ENCODE measurements around the gene PDE8A. TPM values are rescaled to one million over a fixed set of nuclear protein-coding genes. Genes with fewer than 3 reads are reported as not detected.

The PDE8A gene
- total and polyA plus RNA-seq, 12 donors = 10.9 to 46.7 (median 17.4) TPM

DNA sequence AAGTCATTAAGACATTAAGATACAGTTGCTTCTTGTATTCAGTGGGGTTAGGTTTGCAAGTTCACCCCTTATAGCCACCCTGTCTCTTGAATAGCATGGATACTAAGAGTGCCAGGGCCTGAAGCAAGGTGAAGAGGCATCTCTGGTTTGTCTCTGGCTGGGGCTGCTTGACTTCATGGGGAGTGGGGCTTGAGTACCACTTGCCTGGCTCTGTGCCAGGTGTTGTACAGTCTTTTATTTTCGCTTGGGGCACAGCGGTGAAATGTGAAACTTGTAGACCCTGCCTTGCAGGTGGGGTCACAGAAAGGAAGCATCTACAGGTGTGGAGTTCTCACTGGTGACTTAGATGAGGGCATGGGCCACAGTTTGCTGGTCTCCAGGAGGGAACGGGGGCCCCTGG is 152.1 kb downstream of the PDE8A start:
- ATAC-seq (no peak), DNase-seq (no peak)
- H3K4me3 ChIP-seq = no peak overlapping the region
- H3K36me3 ChIP-seq = peaks cover 0 to 96% (median 37%) of the 10 kb centered on the region in 9 donors
- intact Hi-C loops (cut with DNase I) = no loop called here
- TF ChIP-seq, protein P1, sequence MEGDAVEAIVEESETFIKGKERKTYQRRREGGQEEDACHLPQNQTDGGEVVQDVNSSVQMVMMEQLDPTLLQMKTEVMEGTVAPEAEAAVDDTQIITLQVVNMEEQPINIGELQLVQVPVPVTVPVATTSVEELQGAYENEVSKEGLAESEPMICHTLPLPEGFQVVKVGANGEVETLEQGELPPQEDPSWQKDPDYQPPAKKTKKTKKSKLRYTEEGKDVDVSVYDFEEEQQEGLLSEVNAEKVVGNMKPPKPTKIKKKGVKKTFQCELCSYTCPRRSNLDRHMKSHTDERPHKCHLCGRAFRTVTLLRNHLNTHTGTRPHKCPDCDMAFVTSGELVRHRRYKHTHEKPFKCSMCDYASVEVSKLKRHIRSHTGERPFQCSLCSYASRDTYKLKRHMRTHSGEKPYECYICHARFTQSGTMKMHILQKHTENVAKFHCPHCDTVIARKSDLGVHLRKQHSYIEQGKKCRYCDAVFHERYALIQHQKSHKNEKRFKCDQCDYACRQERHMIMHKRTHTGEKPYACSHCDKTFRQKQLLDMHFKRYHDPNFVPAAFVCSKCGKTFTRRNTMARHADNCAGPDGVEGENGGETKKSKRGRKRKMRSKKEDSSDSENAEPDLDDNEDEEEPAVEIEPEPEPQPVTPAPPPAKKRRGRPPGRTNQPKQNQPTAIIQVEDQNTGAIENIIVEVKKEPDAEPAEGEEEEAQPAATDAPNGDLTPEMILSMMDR (IDR thresholded peaks at IDR 0.05) = no peak
- H3K4me1 ChIP-seq = no peaks in the 10 kb centered on the region
- no peak overlapping the region for H3K27ac ChIP-seq
- WGBS, 2 donors = 98 to 100% methylated on average over 3 of the region's 3 CpGs
- H3K9me3 ChIP-seq = peaks cover 0 to 20% (median 0%) of the 10 kb centered on the region in 11 donors
- H3K27me3 ChIP-seq = no peaks in the 10 kb centered on the region

DNA sequence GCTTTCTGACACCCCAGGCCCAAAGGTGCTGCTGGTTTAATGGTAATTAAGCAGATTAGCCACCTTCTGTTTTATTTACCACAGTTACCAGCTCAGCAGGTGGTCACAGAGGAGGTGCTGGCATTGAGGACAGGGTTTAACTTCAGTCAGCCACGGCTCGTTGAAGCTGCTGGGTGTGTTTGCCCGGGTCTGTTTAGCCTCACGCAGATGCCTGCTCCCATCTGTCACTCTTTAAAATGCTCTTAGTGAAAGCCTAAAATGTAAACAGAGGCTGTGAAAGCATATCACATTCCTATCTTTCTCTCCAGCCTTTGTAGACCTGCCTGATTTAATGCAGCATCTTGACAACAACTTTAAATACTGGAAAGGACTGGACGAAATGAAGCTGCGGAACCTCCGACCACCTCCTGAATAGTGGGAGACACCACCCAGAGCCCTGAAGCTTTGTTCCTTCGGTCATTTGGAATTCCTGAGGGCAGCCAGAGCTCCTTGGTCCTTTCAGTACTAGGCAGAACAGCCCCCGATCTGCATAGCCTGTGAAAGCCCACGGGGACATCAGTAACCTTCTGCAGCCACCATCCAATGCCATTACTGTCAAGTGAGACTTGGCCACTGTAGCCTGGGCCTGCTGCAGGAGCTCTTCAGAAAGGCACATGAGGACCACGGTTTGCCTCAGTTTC is 156.0 kb downstream of the PDE8A start:
- no peak overlapping the region for H3K27ac ChIP-seq
- H3K4me3 ChIP-seq = no peak overlapping the region
- DNase-seq (no peak), ATAC-seq (no peak)
- 56 to 77% methylated on average over 11 of the region's 11 CpGs for WGBS, 2 donors
- H3K36me3 ChIP-seq = peaks cover 0 to 91% (median 44%) of the 10 kb centered on the region in 9 donors
- intact Hi-C loops (cut with DNase I) = no loop called here
- H3K27me3 ChIP-seq = no peaks in the 10 kb centered on the region
- TF ChIP-seq, protein P1 (IDR thresholded peaks at IDR 0.05) = no peak
- peaks cover 0 to under 1% (median 0%) of the 10 kb centered on the region in 11 donors for H3K9me3 ChIP-seq
- H3K4me1 ChIP-seq = peaks cover 0 to 8% (median 0%) of the 10 kb centered on the region in 9 donors

DNA sequence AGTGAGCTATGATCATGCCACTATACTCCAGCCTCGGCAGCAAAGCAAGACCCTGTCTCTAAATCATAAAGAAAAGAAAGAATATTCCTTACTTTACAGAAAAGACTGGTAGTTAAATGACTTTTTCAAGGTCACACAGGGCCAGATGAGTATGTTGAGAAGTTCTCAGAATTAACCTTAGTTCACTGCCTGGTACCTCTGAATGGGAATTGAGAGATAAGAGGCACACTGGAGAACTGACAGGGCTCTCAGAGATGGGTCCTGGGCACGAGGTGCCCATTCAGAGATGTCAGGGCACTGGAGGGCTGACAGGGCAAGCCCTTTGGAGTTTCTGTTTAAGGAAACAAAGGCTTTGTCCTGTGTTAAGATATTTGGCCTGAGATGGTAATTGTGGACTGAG is 157.7 kb downstream of the PDE8A start:
- ATAC-seq = no peak
- H3K36me3 ChIP-seq = peaks cover 0 to 74% (median 32%) of the 10 kb centered on the region in 9 donors
- TF ChIP-seq, protein P1 (IDR thresholded peaks at IDR 0.05) = no peak

DNA sequence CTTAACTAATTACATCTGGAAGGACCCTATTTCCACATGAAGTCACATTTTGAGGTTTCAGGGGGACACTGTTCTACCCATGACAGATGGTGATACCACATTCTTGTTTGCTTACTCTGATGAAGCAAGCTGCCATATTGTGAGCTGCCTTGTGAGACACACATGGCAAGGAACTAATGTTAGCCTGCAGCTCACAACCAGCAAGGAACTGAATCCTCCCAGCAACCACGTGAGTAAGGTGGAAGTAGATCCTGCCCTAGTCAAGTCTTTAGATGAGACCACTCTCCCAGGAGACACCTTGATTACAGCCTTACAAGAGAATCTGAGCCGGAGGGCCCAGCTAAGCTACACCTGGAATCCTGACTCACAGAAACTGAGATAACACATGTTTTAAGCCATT is 160.1 kb downstream of the PDE8A start:
- peaks cover 0 to 51% (median 23%) of the 10 kb centered on the region in 9 donors for H3K36me3 ChIP-seq
- no peak overlapping the region for H3K27ac ChIP-seq
- peaks cover 0 to 8% (median 0%) of the 10 kb centered on the region in 9 donors for H3K4me1 ChIP-seq
- no peak overlapping the region for H3K4me3 ChIP-seq
- no peaks in the 10 kb centered on the region for H3K27me3 ChIP-seq
- intact Hi-C loops (cut with DNase I) = no loop called here
- ATAC-seq = peak in 1 of 8 donors; percentile 30
- no peak for DNase-seq
- H3K9me3 ChIP-seq = no peaks in the 10 kb centered on the region
- WGBS, 2 donors = 76 to 77% methylated on average over 2 of the region's 2 CpGs
- TF ChIP-seq, protein P1 (IDR thresholded peaks at IDR 0.05) = no peak

More for the DNA sequence above, 157.7 kb downstream of the PDE8A start:
- H3K4me3 ChIP-seq = no peak overlapping the region
- no peaks in the 10 kb centered on the region for H3K27me3 ChIP-seq
- intact Hi-C loops (cut with DNase I) = no loop called here
- H3K27ac ChIP-seq = no peak overlapping the region
- H3K4me1 ChIP-seq = peaks cover 0 to 8% (median 0%) of the 10 kb centered on the region in 9 donors
- WGBS, 2 donors = 86 to 87% methylated on average over 2 of the region's 2 CpGs
- DNase-seq = no peak
- H3K9me3 ChIP-seq = no peaks in the 10 kb centered on the region

Measured in heart right ventricle (tissue), 16 donors.